CMK (cell line): ENCODE measurements around the gene TNS4.

Experiments used
- DNase-seq: peaks from one replicate; pipeline ENCODE4 v3.0.0-alpha.2; 2010; ENCODE audit warnings: low read depth

TNS4 gene

DNA sequence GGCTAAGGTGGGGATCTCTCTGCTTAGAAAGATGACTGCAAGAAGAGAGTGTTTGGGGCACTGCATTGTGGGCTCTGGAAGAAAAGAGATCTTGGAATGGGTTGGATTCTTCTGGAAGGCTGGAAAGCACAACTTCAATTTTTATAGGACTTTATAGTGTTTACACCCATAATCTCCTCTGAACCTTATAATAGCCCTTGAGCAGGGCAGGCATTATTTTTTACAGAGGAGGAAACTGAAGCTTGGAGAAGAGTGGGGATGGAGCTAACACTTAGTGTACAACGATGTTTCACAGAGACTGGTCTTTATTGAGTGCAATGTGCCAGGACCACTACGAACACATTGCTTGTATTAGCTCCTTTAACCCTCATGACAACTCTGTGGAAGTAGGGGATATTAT lies 10.4 kb downstream of the TNS4 start:
- no peak for DNase-seq

DNA sequence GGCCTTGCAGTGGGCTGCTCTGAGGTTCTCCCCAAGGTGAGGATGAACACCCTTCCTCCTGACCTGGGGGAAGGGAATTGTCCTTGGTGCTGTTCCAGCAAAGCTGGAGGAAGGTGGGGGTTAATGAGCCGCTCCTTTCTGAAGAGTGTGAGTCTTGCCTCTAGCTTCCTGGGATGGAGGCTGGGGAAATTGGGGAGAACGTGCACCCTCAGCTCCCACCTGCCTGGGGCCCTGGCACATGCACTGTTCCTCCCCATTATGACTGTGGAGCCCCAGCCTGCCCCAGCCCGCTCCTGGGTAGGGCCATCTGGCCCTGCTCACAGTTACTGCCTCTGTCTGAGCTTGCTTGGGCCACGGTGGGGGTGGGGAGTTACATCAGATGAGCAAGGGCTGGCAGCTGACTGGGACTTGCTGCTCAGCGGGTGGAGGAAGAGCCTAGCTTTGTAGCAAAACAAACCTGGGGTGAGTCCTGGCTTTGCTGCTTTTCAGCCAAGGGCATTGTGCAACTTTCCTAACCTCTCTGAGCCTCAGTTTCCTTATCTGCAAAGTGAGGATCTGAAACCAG lies 11.1 kb downstream of the TNS4 start:
- no peak for DNase-seq

DNA sequence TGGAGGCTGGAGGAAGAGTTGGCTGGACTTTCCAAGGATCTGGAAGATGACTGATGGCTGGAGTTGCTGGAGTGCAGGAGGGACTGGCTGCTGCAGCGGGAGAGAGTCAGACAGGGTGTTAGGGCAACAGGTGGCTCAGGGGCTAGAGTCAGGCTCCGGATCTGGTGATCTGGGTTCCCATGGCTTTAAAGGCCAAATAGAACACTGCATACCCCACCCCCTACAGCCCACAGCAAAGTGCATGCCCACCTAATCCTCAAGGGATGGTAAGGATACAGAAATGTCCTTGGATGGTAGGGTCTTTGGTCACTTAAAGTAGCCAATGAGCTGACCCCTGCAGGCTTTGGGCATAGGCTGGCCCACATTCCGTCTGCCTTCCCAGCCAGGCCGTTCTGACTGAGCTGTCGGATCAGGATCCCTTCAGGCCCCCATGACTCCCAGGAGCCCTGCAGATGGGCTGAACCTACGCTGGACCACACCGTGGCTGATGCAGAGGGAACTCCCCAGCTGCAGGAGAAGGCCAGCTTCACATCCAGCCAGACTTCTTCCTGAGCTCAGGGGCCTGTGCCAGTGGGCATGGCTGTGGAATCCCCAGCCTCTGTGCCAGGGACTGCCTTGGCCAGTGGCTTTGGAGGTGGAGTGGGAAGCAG lies 13.9 kb downstream of the TNS4 start:
- no peak for DNase-seq

DNA sequence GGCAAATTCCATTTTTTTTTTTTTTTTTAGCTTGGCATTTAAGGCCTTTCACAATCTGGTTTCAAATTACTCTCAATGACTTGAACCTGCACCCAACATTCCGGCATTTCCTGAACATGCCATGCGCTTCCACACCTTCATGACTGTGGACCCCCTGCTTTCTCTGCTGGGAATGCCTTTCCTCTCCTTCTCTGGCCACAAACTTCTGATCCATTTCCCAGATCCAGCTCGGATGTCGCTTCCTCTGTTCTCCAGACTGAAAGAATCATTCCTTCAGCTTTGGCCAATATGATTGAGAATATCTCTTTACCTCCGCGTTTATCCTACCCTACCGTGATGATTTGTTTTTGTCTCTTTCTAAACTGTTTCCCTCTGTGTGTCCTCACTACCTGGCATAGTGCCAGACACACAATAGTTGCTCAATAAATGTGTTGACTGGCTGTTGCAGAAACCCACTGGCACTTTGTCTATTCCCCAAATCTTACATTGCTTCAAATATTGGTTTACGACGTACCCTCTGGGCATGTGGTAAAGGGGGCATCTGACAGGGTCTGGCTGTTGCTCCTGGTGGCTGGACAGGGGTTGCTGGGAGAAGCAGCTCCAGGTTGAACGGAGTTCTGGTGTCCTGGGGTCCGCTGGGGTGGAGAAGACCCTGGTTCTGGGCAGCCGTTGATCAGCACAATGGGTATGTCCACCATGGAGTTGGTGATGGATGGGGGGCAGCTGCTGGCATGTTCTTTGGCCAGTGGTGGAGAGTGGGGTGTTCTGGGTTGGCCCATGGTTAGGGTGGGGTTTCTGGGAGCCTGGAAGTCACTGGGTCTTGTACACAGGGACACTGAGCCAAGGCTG lies 14.7 kb downstream of the TNS4 start:
- no peak for DNase-seq

DNA sequence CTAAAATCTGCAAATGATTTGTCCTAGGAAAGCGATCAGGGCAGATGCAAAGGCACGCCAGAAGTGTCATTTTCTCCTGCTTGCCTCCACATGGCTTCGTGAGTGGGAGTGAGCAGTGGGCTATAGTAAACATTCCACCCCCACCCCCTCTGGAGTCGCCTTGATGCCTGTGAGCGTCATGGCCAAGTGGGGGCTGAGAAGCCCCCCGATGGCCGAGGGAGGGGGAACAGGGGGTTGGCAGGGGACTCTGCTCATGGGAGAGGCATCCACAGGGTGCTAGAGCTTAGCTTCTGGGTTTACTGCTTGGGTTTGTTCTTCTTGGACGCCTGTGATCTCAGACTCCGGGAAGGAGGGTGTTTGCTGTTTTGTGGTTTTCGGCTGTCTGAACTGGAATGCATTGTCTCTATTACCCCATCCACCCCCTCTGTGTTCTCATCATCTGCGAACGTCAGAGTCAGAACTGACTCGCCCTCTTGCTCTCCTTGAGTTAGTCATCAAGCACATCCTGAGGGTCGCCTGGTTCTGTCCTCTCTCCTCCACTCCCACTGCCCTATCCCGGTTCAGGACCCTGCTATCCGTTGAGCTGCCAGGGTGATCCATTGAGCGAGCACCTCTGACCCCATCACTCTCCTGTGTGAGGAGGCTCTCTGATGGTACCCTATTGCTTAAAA lies 15.4 kb downstream of the TNS4 start:
- DNase-seq: no peak

DNA sequence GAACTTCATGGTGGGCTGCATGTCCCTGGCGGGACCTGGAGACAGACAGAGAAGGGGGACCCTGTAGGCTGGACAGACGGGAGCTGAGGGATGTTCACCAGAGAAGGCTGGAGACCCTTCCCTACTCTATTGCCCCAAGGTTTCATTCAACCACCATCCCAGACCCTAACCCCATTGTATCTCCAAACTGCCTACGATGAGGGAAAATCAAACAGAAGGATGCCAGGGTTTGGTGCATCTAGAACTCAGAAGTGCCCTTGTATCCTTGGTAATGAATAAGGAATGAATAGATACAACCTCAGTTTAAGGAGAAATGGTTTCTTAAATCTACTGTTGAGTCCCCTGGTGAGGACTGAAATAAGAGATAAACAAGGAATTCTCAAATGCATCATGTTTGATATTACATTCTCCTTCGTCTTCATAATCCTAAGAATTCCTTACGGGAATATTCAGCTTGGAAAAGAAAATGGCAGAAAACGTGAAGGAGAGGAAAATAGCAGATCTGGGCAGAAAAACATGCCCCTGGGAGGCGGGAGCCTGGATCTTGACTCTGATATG lies 16.4 kb downstream of the TNS4 start:
- DNase-seq: no peak

DNA sequence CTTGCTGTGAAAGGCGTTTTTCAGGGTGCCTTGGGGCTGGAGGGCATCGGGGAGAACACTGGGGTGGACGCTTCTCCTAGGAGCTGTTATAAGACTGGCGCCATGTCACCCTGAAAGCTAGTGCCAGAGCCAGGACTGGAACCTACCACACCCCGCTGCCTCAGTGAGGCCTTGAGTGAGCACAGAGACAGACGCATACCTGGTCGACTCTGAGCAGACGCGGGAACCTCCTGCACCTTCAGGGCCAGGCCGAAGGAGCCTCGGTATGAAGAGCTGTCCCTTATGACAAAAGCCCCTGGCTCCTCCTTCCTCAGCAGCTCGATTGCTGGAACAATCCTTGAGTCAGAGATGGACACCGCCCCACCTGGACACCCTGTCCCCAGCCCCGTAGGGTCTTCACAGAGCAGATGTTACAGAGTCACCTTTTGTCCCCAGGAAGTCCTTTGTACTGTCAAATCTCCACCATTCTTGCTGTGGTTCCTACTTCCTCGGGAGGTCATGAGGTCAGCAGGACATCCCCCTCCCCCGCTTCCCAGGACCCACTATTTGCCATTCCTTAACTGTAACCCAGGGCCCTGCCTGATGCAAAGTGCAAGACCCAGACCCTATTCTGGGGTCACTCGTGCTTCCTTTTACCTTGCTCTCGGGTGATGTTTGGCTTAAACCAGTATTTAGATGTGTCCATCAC lies 17.0 kb downstream of the TNS4 start:
- no peak for DNase-seq

DNA sequence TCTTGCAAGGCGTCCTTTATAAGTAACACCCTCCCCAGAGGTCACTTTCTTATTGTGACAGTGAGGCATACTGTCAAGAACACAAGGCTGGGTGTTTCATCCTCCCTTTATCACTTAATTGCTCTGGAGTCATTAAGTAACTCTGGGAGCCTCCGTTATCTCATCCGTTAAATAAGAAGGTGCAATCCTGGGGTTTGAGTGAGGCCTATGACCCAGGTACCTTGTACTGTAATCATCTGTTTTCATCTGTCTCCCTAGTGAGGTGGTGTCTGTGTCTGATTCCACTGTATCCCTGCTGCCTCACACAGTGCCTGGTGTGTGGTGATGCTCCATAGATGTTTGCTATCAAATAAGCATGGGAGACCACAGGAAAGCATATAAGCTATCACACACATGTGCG lies 17.7 kb downstream of the TNS4 start:
- no peak for DNase-seq

DNA sequence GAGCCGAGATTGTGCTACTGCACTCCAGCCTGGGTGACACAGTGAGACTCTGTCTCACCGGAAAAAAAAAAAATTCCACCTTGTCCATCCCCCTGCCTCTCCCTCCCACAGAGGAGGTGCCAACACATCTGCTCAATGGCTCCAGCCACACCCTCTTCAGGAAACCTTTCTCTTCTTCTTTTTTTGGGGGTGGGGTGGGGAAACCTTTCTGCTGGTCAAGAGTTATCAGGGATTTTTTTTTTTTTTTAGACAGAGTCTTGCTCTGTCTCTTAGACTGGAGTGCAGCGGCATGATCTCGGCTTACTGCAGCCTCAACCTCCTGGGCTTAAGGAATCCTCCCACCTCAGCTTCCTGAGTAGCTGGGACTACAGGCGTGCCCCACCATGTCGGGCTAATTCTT lies 18.7 kb downstream of the TNS4 start:
- no peak for DNase-seq

DNA sequence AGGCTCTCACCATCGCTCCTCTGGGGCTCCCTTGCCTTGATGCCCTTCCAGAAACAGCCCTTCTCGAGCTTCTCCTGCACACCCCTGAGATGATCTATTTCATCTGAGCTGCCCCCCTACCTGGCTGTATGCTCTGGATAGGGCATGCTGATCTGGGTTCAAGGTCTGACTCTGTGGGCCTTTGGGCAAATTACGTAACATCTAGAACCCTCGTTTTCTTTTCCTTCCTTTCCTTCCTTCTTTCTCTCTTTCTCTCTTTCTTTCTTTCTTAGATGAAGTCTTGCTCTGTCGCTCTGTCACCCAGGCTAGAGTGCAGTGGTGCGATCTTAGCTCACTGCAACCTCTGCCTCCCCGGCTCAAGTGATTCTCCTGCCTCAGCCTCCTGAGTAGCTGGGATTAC lies 20.3 kb downstream of the TNS4 start:
- no peak for DNase-seq

DNA sequence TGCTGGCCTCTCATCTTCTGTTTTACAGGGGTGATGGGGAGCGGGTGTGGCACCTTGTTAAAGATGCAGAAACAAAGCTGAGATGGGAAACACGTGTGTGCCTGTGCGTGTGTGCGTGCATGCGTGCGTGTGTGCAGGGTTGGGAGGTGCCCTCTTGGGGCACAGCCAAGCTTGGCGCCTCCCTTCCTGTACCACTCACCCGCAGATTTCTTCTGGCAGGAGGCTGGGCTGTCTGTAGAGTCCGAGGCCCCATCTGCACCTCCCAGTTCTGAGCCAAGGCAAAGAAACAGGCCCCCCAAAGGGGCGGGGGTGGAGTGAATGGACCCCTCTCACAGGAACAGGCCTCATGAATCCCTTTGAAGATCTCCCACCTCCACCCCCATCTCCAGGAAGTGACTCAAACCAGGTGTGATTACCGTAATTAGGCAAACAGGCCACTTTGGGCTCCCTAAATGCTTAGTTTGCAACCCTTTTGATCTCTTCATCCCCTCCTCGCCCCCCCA lies 20.9 kb downstream of the TNS4 start:
- peak; percentile 54 for DNase-seq

DNA sequence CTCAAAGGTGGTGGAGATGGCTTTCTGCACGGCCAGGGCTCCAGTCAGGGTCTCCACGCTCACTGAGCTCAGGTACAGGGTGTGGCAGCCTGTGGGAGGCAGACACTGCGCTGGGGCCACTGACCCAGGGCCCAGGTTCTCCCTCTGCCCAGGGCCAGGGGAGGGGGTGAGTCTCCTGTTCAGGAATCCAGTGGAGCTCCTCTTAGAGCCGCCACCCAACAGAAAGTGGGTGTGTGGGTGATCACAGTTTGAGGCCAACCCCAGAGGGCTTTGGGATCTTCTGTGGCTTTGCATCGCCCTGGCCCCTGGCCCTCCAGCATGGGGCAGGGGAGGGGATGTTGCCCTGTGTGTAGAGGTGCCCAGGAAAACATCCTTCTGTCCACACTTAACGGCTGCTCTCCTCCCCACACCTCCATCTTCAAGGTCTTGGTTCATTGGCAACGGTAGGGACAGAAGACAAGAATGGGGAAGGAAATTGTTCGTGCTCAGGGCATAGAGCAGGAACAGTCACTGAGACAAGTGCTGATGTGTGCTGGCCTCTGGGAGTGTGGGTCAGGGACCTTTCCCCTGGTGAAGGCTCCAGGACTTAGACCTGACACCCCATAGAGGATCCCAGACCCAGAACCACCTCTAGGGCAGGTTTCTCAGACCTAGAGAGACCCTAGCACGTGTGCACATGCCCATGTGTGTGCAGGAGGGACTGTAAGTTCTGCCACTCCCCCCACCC lies 21.5 kb downstream of the TNS4 start:
- no peak for DNase-seq

DNA sequence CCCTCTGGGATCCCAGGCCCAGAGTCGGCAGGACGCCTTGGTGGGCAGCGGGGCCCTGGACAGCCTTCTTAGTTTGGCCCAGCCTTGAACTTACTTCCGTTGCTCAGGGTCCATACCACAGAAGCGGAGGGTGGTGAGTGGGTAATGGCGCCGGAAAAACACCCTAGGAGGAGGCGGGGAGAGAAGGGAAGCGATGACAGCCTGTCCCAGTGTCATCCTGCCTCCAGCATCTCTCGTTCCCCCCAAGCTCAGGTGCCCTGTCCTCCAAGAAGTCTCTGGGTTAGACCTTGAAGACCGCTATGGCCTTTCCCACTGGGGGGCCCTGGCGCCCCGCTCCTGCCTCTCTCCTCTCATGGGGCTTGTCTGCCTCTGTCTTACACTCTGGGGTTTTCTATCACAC lies 22.9 kb downstream of the TNS4 start:
- DNase-seq: no peak

DNA sequence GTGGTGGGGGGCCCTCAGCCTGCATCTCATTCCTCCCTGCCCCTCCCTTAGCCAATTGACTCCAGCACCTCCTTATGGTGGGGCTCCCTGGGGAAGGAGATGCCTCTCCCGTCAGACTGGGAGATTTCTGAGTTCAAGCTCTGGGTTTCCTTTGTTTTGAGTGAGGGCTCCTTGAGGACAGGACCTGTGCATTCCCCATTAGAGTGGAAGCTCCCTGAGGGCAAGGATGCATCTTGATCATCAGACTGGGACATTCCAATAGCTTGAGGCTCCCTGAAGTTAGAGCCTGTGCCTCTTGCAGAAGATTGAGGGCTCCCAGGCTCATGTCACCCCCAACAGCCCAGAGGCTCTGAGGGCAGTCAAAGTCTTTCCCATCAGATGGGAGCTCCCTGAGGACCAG lies 23.6 kb downstream of the TNS4 start:
- DNase-seq: no peak

DNA sequence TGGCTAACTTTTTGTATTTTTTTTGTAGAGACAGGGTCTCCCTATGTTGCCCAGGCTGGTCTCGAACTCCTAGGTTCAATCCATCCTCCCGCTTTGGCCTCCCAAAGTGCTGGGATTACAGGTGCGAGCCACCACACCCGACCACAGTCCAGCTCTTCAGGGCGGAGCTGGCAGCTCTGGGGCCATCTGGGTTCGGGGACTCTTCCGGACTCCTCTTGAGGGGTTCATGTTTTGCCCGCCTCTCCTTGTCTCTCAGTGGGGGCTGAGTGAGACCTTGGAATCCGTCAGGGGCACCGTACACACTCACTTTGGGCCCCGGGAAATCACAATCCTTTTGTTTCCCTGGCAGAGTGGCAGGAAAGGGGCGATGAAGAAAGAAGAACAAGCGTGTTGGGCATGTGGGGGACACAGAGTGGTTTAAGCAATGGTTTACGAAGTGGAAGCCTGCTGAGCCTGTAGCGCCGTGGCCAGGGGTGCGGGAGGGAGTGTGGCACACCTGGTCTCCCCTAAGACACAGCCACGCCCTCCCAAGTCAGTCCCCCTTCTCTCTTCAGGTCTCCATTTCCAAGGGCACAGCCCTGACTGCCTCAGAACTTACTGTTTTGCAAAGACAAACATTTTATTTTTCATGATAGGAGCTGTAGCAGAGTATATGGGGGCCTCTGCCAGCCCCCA lies 26.1 kb downstream of the TNS4 start:
- no peak for DNase-seq

DNA sequence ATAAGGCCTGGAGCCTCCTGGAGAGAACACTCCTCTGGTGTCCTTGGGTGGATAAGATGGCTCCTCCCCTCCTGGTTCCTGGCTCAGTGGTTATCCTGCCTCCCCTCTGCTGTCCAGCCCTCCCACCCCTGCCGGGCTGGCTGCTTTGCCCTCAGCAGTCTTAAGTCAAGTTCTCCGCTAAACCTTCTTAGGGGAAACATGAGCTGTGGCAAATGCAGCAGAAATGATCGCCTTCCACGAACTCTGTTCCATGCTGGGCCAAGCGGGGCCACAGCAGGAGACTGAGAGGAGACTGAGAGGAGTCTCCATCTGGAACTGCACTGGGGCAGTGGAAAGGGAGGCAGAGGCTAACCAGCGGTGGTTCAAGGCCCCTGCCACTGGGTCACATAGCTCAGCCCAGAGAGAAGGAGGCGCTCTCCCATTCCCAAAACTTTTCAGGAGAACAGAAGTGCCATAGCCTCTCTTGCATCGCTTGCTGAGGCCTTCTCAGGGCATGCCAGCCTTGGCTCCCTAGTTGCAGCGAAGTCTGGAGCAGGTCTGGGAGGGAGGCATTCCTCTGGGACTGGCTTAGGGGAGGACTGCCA lies 26.9 kb downstream of the TNS4 start:
- DNase-seq: no peak

DNA sequence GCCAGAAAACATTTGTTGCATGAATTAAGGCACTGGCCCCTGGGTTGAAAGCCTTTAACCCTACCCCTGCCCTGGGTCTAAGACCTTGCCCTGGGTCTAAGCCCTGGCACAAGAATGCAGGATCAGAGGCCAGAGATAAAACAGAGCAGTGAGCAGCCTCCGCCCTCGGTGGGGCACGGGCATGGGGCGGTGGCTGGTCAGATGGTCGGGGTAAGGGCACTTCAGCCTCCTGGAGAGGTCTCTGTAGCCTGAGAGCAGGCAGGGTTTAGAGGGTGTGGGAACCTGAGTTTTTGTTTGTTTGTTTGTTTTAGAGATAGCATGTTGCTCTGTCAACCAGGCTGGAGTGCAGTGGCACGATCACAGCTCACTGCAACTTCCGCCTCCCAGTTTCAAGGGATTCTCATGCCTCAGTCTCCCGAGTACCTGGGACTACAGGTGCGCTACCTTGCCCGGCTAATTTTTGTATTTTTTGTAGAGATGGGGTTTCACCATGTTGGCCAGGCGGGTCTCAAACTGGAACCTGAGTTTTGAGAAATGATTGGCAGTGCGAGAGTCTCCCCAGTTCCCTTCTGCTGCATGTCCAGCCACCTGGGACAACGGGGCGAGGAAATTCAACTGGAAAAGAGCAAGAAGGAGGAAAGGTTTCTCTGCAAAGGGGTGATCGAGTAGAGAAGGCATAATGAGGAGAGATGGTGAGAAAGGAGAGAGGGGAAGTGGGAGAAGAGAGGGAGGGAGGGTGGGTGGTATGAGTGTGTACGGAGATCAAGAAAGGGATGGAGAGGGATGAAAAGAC lies 27.7 kb downstream of the TNS4 start:
- no peak for DNase-seq

DNA sequence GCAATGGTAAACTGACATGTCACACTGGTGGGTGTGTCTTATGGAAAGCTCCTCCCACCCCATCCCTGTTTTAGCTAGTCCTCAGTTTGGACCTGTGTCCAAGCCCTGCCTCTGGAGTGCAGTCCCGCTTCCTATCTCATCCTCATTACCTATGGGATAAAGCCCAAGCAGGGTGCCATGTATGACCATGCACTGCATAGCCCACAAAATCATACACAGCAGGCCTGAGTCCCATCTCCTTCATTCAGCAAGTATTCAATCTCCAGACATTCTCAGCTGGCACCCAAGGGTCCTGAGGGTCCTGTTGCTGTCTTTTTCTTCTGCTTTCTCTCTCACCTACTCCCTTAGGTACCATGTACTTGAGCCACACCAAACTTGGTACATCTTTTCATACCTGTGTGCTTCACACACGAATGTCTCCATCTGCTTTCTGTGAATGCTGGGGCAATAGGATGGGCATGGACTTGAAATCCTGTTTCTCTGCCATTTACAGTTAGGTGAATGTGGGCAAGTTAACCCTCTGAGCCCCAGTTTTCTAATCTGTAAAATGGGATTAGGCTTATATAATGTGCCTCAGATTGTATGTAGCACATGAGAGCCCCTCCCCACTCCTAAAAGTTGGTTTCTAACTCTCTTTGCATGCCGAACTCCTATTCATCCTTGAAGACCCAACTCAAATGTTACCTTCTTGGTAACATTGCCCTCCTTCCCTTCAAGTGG lies 28.5 kb downstream of the TNS4 start:
- no peak for DNase-seq
